Cardiac muscle cell (in vitro differentiated cells and primary cell): Measurements from ENCODE around the gene TET3. TPM values are rescaled to one million over a fixed set of nuclear protein-coding genes. Genes with fewer than 3 reads are reported as not detected.

Source experiments
- DNase-seq, 2 donors: peaks; one replicate each; pipeline versions ENCODE4 v3.0.0 to v3.0.0-alpha.2; 2010 to 2017; ENCODE audit warnings: low read depth in 1 of 2, low spot score in 1 of 2
- H3K27ac ChIP-seq: fragments of 200-600 bp; sonication (generic); 2 replicates; pipeline ENCODE4 v1.5.1; 2016
- H3K27me3 ChIP-seq: fragments of 200-600 bp; sonication (generic); 2 replicates; pipeline ENCODE4 v1.6.0; 2016; ENCODE audit warnings: control low read depth
- H3K36me3 ChIP-seq: fragments of 200-600 bp; sonication (generic); 2 replicates; pipeline ENCODE4 v1.5.1; 2016; ENCODE audit warnings: control low read depth
- H3K4me1 ChIP-seq: fragments of 200-600 bp; sonication (generic); 2 replicates; pipeline ENCODE4 v1.8.1; 2017; ENCODE audit warnings: low read depth, mild to moderate bottlenecking, mixed run types
- H3K4me3 ChIP-seq: fragments of 200-600 bp; sonication (generic); 2 replicates; pipeline ENCODE4 v1.5.1; 2016; ENCODE audit warnings: mild to moderate bottlenecking
- H3K9me3 ChIP-seq: fragments of 200-600 bp; sonication (generic); 2 replicates; pipeline ENCODE4 v1.5.1; 2017; ENCODE audit warnings: low read depth, mild to moderate bottlenecking, control low read depth
- polyA plus RNA-seq: library from polyadenylated mRNA; unstranded; fragments of >200 nt; fragmentation: Nextera tagmentation; extraction: Ambion mirVana; gene quantifications from 2 replicates; pipeline ENCODE4 v1.2.1, GENCODE V29; 2016
- total RNA-seq: library from RNA; depleted of rRNA; stranded (reverse); fragments of >200 nt; gene quantifications from 2 replicates; pipeline ENCODE4 v1.2.3, GENCODE V29; 2016
- TF ChIP-seq, protein P1 (sequence below): IDR thresholded peaks from 2 replicates; pipeline ENCODE4 v1.5.1; 2012; ENCODE audit warnings: low read depth, mild to moderate bottlenecking, low read length

Gene TET3
- total and polyA plus RNA-seq, 2 experiments from 2014 or later, result 2.9 to 10.2 TPM

- H3K27me3 ChIP-seq, result no peaks in the 10 kb centered on the region
- no peak for DNase-seq
Observed at GRCh38 chr2:74025971-74026612, 41.4 kb downstream of the TET3 start.

DNA sequence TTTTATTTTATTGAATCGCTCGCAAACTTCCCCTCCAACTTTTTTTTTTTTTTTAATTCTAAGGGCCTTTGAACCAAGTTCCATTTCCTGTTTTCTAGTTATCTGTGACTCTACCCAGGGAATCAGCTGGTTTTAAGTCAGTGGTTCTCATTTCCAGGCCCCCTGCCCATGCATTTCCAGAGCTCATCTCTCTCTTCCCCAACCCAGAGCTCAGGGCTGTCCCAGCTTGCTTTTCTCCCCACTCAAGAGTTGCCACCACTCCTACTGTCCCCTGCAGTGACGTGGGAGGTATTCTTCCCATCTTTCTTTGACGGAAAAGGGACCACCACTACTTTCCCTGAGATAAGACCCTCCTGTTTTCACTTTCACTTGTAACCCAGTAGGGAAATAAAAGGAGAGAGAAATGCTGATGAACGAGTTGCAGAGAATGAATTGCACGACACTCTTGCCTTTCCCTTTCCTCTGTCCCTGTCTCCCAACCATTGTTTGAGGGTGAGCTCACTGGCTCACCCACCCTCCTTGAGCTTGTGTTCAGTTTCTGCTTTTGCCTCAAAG is 42.1 kb downstream of the TET3 start:
- TF ChIP-seq, protein P1, sequence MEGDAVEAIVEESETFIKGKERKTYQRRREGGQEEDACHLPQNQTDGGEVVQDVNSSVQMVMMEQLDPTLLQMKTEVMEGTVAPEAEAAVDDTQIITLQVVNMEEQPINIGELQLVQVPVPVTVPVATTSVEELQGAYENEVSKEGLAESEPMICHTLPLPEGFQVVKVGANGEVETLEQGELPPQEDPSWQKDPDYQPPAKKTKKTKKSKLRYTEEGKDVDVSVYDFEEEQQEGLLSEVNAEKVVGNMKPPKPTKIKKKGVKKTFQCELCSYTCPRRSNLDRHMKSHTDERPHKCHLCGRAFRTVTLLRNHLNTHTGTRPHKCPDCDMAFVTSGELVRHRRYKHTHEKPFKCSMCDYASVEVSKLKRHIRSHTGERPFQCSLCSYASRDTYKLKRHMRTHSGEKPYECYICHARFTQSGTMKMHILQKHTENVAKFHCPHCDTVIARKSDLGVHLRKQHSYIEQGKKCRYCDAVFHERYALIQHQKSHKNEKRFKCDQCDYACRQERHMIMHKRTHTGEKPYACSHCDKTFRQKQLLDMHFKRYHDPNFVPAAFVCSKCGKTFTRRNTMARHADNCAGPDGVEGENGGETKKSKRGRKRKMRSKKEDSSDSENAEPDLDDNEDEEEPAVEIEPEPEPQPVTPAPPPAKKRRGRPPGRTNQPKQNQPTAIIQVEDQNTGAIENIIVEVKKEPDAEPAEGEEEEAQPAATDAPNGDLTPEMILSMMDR, result no peak
- no peak for DNase-seq
- no peak overlapping the region for H3K4me3 ChIP-seq
- H3K27me3 ChIP-seq, result no peaks in the 10 kb centered on the region
- H3K36me3 ChIP-seq, result no peaks in the 10 kb centered on the region
- peak overlapping the region; percentile 21 for H3K27ac ChIP-seq
- no peaks in the 10 kb centered on the region for H3K9me3 ChIP-seq
- peaks cover under 1% of the 10 kb centered on the region for H3K4me1 ChIP-seq

More at GRCh38 chr2:74025971-74026612, 41.4 kb downstream of the TET3 start:
- no peaks in the 10 kb centered on the region for H3K36me3 ChIP-seq
- no peaks in the 10 kb centered on the region for H3K4me1 ChIP-seq
- no peak overlapping the region for H3K4me3 ChIP-seq
- TF ChIP-seq, protein P1, result no peak
- no peaks in the 10 kb centered on the region for H3K9me3 ChIP-seq
- H3K27ac ChIP-seq, result no peak overlapping the region

- DNase-seq, result no peak
- peaks cover 5% of the 10 kb centered on the region for H3K4me1 ChIP-seq
- no peaks in the 10 kb centered on the region for H3K9me3 ChIP-seq
- H3K27me3 ChIP-seq, result no peaks in the 10 kb centered on the region
- no peak overlapping the region for H3K27ac ChIP-seq
- no peak overlapping the region for H3K4me3 ChIP-seq
- TF ChIP-seq, protein P1, result no peak
- no peaks in the 10 kb centered on the region for H3K36me3 ChIP-seq
Observed at GRCh38 chr2:74027496-74027895, 42.8 kb downstream of the TET3 start.

- no peak overlapping the region for H3K4me3 ChIP-seq
Observed at GRCh38 chr2:74028290-74028689, 43.6 kb downstream of the TET3 start.

DNA sequence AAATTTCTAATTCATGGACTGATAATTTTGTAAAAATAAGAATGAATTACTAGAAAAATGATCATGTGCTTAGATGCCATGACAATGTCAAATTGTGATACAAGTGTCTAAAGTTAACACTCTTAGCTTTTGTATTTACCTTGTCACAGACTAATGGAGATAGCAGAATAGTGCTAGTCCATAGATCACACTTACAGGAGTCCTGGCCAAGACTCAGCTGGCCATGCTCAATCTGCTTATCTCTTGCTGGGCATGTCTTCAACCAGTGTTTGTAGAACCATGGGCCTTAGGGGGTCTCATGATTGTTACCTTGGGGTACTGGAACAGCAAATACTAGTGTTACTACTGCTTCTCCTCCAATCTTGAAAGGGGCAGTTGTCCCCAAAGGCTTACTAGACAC is 44.0 kb downstream of the TET3 start:
- H3K36me3 ChIP-seq, result no peaks in the 10 kb centered on the region
- no peak for DNase-seq
- H3K4me3 ChIP-seq, result no peak overlapping the region
- peaks cover 5% of the 10 kb centered on the region for H3K4me1 ChIP-seq
- TF ChIP-seq, protein P1, result no peak
- no peak overlapping the region for H3K27ac ChIP-seq
- no peaks in the 10 kb centered on the region for H3K9me3 ChIP-seq
- H3K27me3 ChIP-seq, result no peaks in the 10 kb centered on the region

More at GRCh38 chr2:74028290-74028689, 43.6 kb downstream of the TET3 start:
- no peaks in the 10 kb centered on the region for H3K36me3 ChIP-seq
- H3K4me1 ChIP-seq, result peaks cover 5% of the 10 kb centered on the region
- no peak for DNase-seq
- H3K9me3 ChIP-seq, result no peaks in the 10 kb centered on the region
- no peak overlapping the region for H3K27ac ChIP-seq
- no peaks in the 10 kb centered on the region for H3K27me3 ChIP-seq
- TF ChIP-seq, protein P1, result no peak
